ENCODE data around the gene DENND5B. TPM values are rescaled to one million over a fixed set of nuclear protein-coding genes. Genes with fewer than 3 reads are reported as not detected.
"Not testable (repeated sequence)": the region's sequence is repeated elsewhere in the genome, so short reads cannot be mapped to it uniquely, and the experiment has no call there.

DENND5B gene
- polyA plus RNA-seq, 1 donor, result 23.9 TPM

DNA sequence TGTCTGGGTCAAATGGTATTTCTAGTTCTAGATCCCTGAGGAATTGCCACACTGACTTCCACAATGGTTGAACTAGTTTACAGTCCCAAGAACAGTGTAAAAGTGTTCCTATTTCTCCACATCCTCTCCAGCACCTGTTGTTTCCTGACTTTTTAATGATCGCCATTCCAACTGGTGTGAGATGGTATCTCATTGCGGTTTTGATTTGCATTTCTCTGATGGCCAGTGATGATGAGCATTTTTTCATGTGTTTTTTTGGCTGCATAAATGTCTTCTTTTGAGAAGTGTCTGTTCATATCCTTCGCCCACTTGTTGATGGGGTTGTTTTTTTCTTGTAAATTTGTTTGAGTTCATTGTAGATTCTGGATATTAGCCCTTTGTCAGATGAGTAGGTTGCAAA lies 40.3 kb downstream of the DENND5B start:
- not testable (repeated sequence) for DNase-seq

DNA sequence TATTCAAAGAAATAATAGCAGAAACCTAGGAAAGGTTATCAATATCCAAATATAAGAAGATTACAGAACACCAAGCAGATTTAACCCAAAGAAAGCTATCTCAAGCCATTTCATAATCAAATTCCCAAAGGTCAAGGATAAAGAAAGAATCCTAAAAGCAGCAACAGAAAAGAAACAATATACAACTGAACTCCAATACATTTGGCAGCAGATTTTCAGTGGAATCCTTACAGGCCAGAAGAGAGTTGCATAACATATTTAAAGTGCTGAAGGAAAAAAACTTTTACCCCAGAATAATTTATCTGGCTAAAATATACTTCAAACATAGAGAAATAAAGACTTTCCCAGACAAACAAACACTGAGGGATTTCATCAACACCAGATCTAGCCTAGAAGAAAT lies 54.3 kb downstream of the DENND5B start:
- no peak for DNase-seq

GRCh38 chr12:31533470-31533869 lies 57.5 kb downstream of the DENND5B start:
- no peak for DNase-seq

DNA sequence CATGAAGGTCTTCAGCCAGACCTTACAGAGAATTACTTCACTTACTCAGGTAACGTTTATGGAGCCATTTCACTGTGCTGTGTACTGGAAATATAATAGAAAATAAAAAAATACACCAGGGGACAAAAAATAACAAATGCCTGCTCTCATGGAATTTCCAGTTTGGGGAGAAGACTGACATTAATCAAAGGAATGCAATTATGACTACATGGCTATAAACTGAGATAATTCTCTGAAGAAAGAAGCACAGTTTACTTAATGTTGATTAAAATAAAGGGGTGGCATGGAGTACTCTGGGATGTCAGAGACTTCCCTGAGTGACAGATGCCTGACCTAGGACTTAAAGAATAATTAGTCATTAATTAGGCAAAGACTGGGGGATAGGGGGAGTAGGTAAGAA lies 59.0 kb downstream of the DENND5B start:
- no peak for DNase-seq

- no peak for DNase-seq
Measured at GRCh38 chr12:31528095-31528494, 62.8 kb downstream of the DENND5B start.

DNA sequence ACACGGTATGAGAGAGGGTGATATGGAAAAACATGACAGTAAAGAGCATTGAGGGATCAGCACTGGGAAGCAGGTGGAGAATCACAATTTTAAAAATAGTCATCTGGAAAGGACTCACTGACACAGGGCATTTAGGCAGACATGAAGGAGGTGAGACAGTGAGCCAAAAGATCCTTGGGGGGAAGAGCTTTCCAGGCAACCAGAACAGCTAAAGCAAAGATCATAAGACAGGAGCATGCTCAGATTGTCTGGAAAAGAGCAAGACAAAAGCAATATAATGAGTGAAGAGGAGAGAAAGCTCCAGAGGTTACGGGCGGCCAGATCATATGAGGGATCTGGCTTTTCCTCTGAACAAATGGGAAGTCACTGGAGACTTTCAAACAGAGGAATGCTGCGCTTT lies 63.9 kb downstream of the DENND5B start:
- DNase-seq, result no peak

DNA sequence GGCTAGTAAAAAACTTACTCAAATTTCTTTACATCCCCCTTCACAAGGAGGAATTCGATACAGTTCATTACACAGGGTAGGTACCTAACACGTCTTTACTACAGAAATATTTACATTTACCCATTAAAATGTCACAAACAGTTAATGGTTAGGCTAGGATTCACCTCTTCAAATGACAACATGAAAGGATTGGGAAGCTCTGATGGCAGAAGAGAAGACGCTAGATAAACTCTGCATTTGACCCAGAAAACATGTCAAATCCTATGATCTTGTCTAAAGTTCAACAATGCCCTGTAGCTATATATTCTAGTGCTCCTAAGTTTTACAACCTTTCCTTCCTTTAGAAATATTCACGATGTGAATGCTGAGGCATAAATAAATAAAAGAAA lies 64.8 kb downstream of the DENND5B start:
- no peak for DNase-seq

- no peak for DNase-seq
Measured at GRCh38 chr12:31525496-31526157, 65.3 kb downstream of the DENND5B start.

DNA sequence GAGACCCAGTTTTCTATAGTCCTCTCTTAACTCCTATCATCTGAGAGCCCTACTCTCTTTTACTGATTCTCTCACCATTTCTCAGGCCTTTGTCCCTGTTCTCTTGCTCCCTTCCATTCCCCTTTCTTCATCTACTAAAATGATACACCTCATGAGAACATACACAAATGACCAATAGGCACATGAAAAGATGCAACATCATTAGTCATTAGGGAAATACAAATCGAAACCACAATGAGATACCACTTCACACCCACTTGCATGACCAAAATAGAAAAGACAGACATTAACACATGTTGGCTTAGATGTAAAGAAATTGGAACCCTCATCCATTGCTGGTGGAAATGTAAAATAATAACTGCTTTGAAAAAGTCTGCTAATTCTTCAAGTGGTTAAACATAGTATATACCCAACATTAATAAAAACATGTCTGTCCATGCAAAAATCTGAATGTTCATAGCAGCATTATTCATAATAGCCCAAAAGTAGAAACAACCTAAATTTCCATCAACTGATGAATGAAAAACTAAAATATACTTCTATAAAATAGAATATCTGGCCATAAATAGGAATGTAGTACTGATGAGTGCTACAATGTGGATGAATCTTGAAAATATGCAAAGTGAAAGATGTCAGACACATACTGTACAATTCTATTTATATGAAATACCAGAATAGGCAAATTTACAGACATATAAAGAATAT lies 66.0 kb downstream of the DENND5B start:
- no peak for DNase-seq

DNA sequence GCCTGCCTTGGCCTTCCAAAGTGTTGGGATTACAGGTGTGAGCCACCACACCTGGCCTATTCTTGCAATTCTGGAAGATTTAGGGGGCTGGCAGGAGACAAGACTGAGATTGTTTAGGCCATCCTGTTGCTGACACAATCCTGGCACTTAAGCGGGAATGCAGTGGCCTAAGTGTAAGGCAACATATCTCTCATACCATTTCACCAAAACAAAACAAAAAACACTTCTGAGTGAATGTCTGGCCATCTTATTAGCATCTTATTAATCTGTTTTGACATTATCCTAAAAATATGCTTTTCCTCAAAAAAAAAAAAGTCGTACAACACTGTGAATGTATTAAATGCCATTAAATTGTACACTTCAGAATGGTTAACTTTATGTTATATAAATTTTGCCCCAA lies 67.6 kb downstream of the DENND5B start:
- no peak for DNase-seq

DNA sequence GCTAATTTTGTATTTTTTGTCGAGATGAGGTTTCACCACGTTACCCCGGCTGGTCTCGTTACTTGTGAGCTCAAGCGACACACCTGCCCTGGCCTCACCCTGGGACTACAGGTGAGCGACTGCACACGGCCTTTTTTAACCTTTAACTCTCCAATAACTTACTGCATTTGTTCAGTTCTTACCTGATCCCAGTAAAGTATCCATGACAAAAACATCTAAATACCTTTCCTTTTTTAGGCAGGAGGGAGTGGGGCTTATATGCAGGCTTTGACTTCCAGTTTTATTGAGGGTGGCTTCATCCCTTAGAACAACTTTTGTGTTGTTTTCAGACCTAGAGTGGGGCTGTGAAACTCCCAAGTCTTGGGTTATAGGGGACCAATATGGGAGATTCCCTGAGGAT lies 68.3 kb downstream of the DENND5B start:
- no peak for DNase-seq

DNA sequence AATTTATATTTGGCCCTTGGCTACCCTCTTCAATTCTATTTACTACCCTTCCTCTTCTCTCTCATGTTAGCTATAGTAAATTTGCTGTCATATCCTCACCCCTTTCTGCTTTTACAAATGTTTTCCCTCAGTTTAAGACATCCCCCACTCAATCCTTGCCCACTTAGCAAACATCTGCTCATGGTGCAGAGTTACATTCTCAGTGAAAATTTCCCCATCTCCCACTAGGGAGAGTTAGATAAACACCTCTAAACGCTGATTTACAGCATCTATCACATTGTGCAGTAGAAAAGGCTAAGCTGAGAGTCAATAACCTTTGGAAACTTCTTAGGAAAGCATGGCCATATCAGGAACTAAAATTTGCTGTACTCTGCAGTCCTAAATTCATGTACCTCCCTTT lies 69.0 kb downstream of the DENND5B start:
- DNase-seq, result no peak

GRCh38 chr12:31519511-31519910 lies 71.4 kb downstream of the DENND5B start:
- no peak for DNase-seq

GRCh38 chr12:31518680-31519227 lies 72.2 kb downstream of the DENND5B start:
- peak; percentile 29 for DNase-seq

DNA sequence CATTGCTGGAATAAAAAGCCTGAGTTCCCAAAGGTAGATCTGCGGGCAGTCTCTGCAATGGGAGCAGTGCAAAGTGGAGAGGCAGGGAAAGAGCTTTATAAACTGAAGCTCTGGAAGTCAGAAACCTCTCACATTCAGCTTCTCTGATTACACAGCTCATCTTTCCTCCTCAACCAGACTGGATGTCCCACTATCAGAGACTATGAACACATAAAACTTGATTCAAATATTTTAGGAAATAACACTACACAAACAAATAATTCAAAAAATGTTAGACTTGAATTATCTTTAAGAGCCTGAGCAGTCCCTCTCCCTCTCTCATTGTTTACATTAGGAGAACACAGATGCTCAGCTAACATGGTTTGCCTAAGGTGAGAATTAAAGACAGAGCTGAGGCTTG lies 72.9 kb downstream of the DENND5B start:
- no peak for DNase-seq

GRCh38 chr12:31516702-31517101 lies 74.2 kb downstream of the DENND5B start:
- no peak for DNase-seq

DNA sequence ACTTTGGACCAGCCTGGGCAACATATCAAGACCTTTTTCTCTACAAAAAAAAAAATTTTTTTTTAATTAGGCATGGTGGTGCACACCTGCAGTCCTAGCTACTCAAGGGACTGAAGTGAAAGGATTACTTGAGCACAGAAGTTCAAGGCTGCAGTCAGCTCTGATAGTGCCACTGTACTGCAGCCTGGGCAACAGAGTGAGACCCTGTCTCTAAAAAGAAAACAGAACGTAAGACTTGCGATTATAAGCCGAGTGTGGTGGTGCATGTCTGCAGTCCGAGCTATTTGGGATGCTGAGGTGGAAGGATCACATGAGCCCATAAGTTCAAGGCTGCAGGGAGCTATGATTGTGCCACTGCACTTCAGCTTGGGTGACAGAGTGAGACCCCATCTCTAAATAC lies 76.0 kb downstream of the DENND5B start:
- DNase-seq, result no peak

GRCh38 chr12:31510034-31510433 lies 80.9 kb downstream of the DENND5B start:
- DNase-seq, result no peak

DNA sequence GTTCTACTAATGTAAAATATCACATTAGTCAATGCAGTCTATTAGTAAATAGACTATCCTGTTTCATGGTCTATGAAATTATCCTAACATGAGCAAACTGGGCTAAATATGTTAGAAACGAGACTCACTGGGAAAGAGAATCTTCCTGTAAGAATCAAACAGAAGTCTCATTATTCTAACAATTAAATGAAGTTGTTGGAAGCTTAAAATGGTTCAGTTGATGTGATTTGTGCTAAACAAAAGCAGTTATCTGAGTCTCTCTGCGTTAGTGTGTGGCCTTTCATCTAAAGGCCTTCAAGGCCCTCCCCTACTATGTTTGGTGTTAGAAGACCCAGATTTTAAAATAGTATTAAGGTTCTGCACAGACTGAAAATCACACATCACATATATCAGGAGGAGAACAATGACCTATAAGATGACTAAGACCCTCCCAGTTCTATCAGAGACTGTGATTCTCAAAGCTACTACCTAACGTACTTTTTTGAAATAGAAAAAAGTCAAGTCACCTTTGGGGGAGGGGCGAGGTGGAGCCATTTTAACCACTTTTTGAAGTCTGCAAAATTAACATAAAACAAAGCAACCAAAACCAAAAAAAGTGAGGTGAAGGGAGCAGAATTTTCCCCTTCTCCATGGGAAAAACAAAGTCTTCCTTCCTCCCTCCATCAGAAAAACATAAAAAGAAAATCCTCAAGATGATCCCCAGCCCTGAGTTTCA lies 82.3 kb downstream of the DENND5B start:
- no peak for DNase-seq

DNA sequence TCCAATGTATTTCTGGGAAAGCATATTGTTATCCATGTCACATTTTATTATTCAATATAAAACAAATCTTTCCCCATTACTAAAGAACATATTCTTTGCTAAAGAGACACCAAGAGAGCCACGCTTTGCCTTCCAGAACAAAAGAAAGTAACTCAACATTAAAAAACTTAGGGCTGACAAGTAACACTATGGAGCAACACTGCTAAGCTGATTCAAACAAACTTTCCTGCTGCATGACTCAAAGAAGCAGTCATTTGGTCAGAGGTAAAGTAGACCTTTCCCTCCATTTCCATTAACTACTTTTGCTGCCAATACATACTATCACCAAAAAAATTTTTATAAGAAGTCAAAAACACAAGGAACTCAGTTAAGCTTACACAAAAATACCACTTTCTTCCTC lies 83.0 kb downstream of the DENND5B start:
- no peak for DNase-seq

GRCh38 chr12:31506515-31507306 lies 84.2 kb downstream of the DENND5B start:
- no peak for DNase-seq

DNA sequence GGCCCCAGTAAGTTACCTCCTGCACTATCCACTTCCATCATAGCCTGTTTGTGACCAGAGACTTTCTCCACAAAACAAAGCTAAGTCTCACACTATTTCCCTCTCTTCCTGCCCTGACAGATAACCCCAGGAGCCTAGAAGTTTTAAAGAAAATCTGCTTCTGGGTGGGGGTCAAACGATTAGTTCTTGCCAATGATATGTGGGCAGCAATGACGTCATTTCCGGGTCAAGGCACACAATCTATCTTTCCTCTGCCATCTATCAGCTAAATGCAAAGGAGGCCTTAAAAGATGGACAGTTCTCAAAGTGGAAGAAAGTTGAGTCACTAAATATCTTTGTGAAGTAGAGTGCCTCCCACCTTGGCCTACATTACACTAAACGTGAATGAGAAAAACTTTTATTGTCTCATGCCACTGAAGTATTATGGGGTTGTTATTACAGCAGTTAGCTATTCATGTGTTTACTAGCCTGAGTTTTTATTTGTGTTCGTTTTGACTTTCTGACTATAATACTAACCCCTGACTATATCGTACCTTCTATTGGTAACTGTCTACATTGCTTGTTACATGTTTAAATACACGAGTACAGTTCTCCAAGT lies 86.2 kb downstream of the DENND5B start:
- no peak for DNase-seq
